ENCODE results near the gene FSTL1. TPM values are rescaled to one million over a fixed set of nuclear protein-coding genes. Genes with fewer than 3 reads are reported as not detected.

Gene FSTL1, protein sequence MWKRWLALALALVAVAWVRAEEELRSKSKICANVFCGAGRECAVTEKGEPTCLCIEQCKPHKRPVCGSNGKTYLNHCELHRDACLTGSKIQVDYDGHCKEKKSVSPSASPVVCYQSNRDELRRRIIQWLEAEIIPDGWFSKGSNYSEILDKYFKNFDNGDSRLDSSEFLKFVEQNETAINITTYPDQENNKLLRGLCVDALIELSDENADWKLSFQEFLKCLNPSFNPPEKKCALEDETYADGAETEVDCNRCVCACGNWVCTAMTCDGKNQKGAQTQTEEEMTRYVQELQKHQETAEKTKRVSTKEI
- total RNA-seq = 758 and 767 TPM in 2 replicates

DNA sequence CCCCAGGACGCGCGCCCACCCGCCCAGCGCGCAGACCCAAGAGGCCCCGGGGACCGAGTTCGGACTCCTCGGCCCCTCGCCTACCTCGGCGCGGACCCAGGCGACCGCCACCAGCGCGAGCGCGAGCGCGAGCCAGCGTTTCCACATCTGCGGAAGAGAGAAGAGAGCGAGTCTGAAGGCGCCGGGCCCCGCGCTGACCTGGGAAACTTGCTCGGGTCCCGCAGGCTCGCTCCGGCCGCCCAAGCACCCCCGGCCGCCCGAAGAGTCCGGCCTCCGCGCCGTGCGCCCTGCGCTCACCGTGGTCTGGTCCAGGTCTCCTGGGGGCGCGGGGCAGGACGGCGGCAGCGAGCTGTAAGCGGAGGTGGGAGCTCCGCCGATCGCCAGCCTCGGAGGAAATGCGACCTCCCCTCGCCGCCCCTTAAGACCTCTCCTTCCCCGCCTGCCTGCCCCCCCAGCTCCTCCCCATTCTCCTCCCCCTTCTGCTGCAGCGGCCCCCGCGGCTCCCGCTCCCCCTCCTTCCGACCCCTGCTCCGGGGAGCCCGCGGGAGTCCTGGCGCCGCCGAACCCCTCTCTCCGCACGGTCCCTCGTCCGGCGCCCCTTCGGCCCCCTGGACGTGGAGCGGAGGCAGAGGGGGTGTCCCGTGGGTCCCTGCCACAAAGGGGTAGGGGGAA is at the start of gene FSTL1:
FSTL1 (minus strand) TSS at position 393 of the 672 bp plus-strand sequence; CDS start at position 147, 246 bp downstream.

DNA sequence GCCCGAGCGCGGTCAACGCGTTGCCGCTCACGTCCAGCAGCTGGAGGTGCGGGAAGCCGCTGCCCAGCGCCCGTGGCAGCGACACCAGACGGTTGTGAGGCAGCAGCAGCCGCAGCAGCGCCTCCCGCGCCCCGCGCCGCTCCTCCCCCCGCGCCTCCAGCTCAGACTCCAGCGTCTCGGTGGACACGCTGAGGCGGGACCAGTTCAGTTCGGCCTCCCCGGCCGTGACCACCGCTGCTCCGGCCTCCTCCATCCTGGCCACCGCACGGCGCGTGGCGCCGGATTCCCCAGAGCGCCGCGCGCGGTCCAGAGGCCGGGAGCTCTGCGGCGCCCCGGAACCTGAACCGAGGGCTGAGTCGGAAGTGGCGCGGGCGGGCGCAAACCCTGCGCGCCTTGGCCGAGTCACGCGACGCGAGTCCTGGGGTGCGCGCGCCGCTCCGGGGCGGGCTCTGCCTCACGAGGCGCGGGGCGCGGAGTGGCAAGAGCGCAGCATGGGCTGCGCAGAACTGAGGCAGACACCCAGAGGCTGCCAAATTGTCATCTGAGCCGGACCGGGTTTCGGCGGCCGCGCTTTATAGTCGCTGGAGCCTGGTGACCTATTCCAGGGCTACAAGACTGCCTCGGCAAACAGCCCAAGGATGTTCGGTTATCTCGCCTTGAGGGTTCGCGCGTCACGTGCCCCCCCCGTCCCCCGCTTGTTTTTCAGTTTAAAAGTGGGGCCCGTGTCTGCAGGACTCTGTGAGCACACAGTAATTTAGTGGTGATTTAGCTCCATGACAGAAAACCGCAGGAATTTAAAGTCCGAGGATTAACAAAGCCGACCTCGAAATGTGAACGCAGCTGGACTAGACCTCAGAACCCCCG is 101.6 kb downstream of the FSTL1 start, which contains the start of gene LRRC58:
LRRC58 (minus strand) TSS at position 364 of the 864 bp plus-strand sequence; CDS start at position 253, 111 bp downstream.

Other genes starting within 250 kb of the FSTL1 start
- gene GPR156, start 165.8 kb downstream of the FSTL1 start, total RNA-seq = 0.31 and 0.39 TPM in 2 replicates
- 30.3 and 35.4 TPM in 2 replicates for gene LRRC58, start 101.6 kb downstream of the FSTL1 start, total RNA-seq
- 80.4 and 102 TPM in 2 replicates for gene NDUFB4, start 145.3 kb upstream of the FSTL1 start, total RNA-seq
- 0.62 and 1.0 TPM in 2 replicates for gene HGD, start 231.2 kb upstream of the FSTL1 start, total RNA-seq